IMR-90 (cell line): ENCODE results near the gene CAMKMT. TPM values are rescaled to one million over a fixed set of nuclear protein-coding genes. Genes with fewer than 3 reads are reported as not detected.

Experiments used
- ATAC-seq: fragments of 200-7000 bp; cut with Tn5 transposase; 2 replicates; pipeline ENCODE4 v1.9.1; 2020; ENCODE audit warnings: low read depth, mild to moderate bottlenecking, moderate library complexity
- BruUV-seq: library from RNA; stranded (reverse); fragments of 400-500 nt; replicated peaks from 2 replicates; lab custom pipeline; 2021; lab: Mats Ljungman, UMichigan
- CTCF ChIA-PET: fragments of 300-600 bp; formaldehyde crosslinking; extraction: SDS; loops from one replicate; lab custom pipeline; 2021; ENCODE audit warnings: antibody characterized with exemption; lab: Yijun Ruan, JAX
- POLR2A ChIA-PET: fragments of 300-600 bp; sonication (Branson Sonifier 250); formaldehyde crosslinking; loops from one replicate; lab custom pipeline; 2022; ENCODE audit warnings: antibody characterized with exemption; ENCODE audit not compliant: unreplicated experiment; lab: Charles Lee
- DNase-seq: peaks from one replicate; pipeline ENCODE4 v3.0.0; 2013
- H2AFZ ChIP-seq: replicated peaks from 2 replicates; pipeline ENCODE3; 2013; ENCODE audit warnings: low read length, mild to moderate bottlenecking; ENCODE audit not compliant: poor library complexity
- H2AK5ac ChIP-seq: 2 replicates; pipeline ENCODE4 v1.6.1; 2013; ENCODE audit warnings: low read depth, low read length, inconsistent platforms
- H2AK9ac ChIP-seq: replicated peaks from 2 replicates; pipeline ENCODE3; 2013; ENCODE audit warnings: mild to moderate bottlenecking, low read depth, low read length, moderate library complexity; ENCODE audit not compliant: poor library complexity
- H2BK120ac ChIP-seq: 2 replicates; pipeline ENCODE4 v1.6.1; 2013; ENCODE audit warnings: low read depth, low read length, inconsistent platforms
- H2BK15ac ChIP-seq: 3 replicates; pipeline ENCODE4 v1.6.1; 2013; ENCODE audit warnings: low read depth, low read length, inconsistent platforms
- H2BK20ac ChIP-seq: 2 replicates; pipeline ENCODE4 v1.6.1; 2013; ENCODE audit warnings: low read depth, mild to moderate bottlenecking, inconsistent platforms, low read length, moderate library complexity
- H2BK5ac ChIP-seq: 2 replicates; pipeline ENCODE4 v1.6.1; 2013; ENCODE audit warnings: mild to moderate bottlenecking, low read depth, low read length, inconsistent platforms; ENCODE audit not compliant: poor library complexity, severe bottlenecking
- H3K14ac ChIP-seq: replicated peaks from 2 replicates; pipeline ENCODE4 v1.6.1; 2013; ENCODE audit warnings: low read depth, low read length, inconsistent platforms
- H3K18ac ChIP-seq: 2 replicates; pipeline ENCODE4 v1.6.1; 2013; ENCODE audit warnings: low read depth, low read length, control low read depth
- H3K23ac ChIP-seq: 2 replicates; pipeline ENCODE4 v1.6.1; 2013; ENCODE audit warnings: low read depth, low read length, inconsistent platforms
- H3K27ac ChIP-seq: 2 replicates; pipeline ENCODE4 v1.5.1; 2013; ENCODE audit warnings: mild to moderate bottlenecking, control low read depth, low read length; ENCODE audit not compliant: insufficient read depth
- H3K27me3 ChIP-seq: 2 replicates; pipeline ENCODE4 v1.6.1; 2013; ENCODE audit warnings: low read length; ENCODE audit not compliant: control insufficient read depth, insufficient read depth
- H3K36me3 ChIP-seq: 2 replicates; pipeline ENCODE4 v1.6.1; 2013; ENCODE audit warnings: low read length, mixed read lengths; ENCODE audit not compliant: control insufficient read depth, insufficient read depth
- H3K4ac ChIP-seq: 2 replicates; pipeline ENCODE4 v1.6.1; 2013; ENCODE audit warnings: low read depth, low read length, inconsistent platforms
- H3K4me1 ChIP-seq: 2 replicates; pipeline ENCODE4 v1.6.1; 2013; ENCODE audit warnings: low read length, mixed read lengths; ENCODE audit not compliant: control insufficient read depth, insufficient read depth
- H3K4me2 ChIP-seq: 2 replicates; pipeline ENCODE4 v1.6.1; 2013; ENCODE audit warnings: low read depth, mild to moderate bottlenecking, control low read depth, low read length, moderate library complexity
- H3K4me3 ChIP-seq: 2 replicates; pipeline ENCODE4 v1.5.1; 2013; ENCODE audit warnings: low read depth, mild to moderate bottlenecking, control low read depth, low read length, moderate library complexity; ENCODE audit not compliant: insufficient read depth
- H3K56ac ChIP-seq: 2 replicates; pipeline ENCODE4 v1.6.1; 2013; ENCODE audit warnings: low read length, inconsistent platforms; ENCODE audit not compliant: insufficient read depth; ENCODE audit errors: extremely low read depth
- H3K79me1 ChIP-seq, 2 experiments: 2 replicates each; pipeline ENCODE4 v1.6.1; 2013; ENCODE audit warnings: low read length in 2 of 2, inconsistent platforms in 1 of 2, low read depth in 1 of 2
- H3K9ac ChIP-seq: 2 replicates; pipeline ENCODE4 v1.6.1; 2013; ENCODE audit warnings: low read depth, low read length, control low read depth
- H3K9me1 ChIP-seq: 2 replicates; pipeline ENCODE4 v1.6.1; 2013; ENCODE audit warnings: low read length, inconsistent platforms; ENCODE audit not compliant: insufficient read depth
- H3K9me3 ChIP-seq: 2 replicates; pipeline ENCODE4 v1.6.1; 2013; ENCODE audit warnings: low read length; ENCODE audit not compliant: control insufficient read depth, insufficient read depth
- H4K20me1 ChIP-seq: 2 replicates; pipeline ENCODE4 v1.6.1; 2013; ENCODE audit warnings: low read length, inconsistent platforms; ENCODE audit not compliant: insufficient read depth
- H4K5ac ChIP-seq: 2 replicates; pipeline ENCODE4 v1.6.1; 2013; ENCODE audit warnings: mild to moderate bottlenecking, low read depth, low read length, control low read depth
- H4K8ac ChIP-seq, 2 experiments: 2 replicates each; pipeline ENCODE4 v1.6.1; 2013; ENCODE audit warnings: low read depth in 2 of 2, low read length in 2 of 2, control low read depth in 1 of 2, inconsistent platforms in 1 of 2
- H4K91ac ChIP-seq: 2 replicates; pipeline ENCODE4 v1.6.1; 2013; ENCODE audit warnings: low read depth, low read length, inconsistent platforms; ENCODE audit not compliant: insufficient read depth
- CEBPB ChIP-seq: IDR thresholded peaks from 2 replicates; pipeline ENCODE4 v1.6.1; 2012; ENCODE audit warnings: low read depth, low read length, improper control_type of control experiment
- CTCF ChIP-seq: conservative IDR thresholded peaks from 2 replicates; pipeline ENCODE4 v1.5.1; 2012; ENCODE audit warnings: mild to moderate bottlenecking, low read depth, low read length, improper control_type of control experiment
- ELK1 ChIP-seq: fragments of 150-350 bp; IDR thresholded peaks from 2 replicates; pipeline ENCODE4 v1.6.1; 2016; ENCODE audit warnings: low read depth, mild to moderate bottlenecking, low read length, moderate library complexity, borderline replicate concordance
- MAFK ChIP-seq: IDR thresholded peaks from 2 replicates; pipeline ENCODE4 v1.6.1; 2012; ENCODE audit warnings: low read depth, low read length, improper control_type of control experiment
- MXI1 ChIP-seq: IDR thresholded peaks from 2 replicates; pipeline ENCODE4 v1.6.1; 2012; ENCODE audit warnings: low read depth, mild to moderate bottlenecking, low read length, moderate library complexity, borderline replicate concordance
- NFE2L2 ChIP-seq: fragments of 150-350 bp; IDR thresholded peaks from 2 replicates; pipeline ENCODE4 v1.6.1; 2016; ENCODE audit warnings: low read depth, mild to moderate bottlenecking, low read length
- RAD21 ChIP-seq: IDR thresholded peaks from 2 replicates; pipeline ENCODE4 v1.6.1; 2012; ENCODE audit warnings: low read length, improper control_type of control experiment
- RCOR1 ChIP-seq: IDR thresholded peaks from 2 replicates; pipeline ENCODE4 v1.6.1; 2012; ENCODE audit warnings: mild to moderate bottlenecking, low read length, improper control_type of control experiment; ENCODE audit not compliant: insufficient replicate concordance
- WGBS, 2 experiments: methylation state at CpG; one replicate each; pipeline versions ENCODE4 v1.1.5 to v1.1.7; 2013; ENCODE audit warnings: missing lambda C conversion rate in 2 of 2; ENCODE audit not compliant: insufficient read length in 1 of 2; ENCODE audit errors: extremely low coverage in 2 of 2; 5-methylcytosine and 5-hydroxymethylcytosine counted together
- dilution Hi-C: fragments of 300-500 bp; cut with HindIII; formaldehyde crosslinking; loops from one replicate; pipeline ENCODE4 v1.14.3; 2018; ENCODE audit warnings: low sequenced_read_pairs; ENCODE audit not compliant: unreplicated experiment
- in situ Hi-C: fragments of 300-500 bp; cut with MboI; formaldehyde crosslinking; loops from 3 replicates; pipeline ENCODE4 v1.14.3; 2019; ENCODE audit warnings: low sequenced_read_pairs, inconsistent platforms, mixed read lengths
- intact Hi-C: fragments of 100-400 bp; cut with micrococcal nuclease; formaldehyde crosslinking; loops from 2 replicates; pipeline ENCODE4 v1.10.0; 2022
- polyA plus RNA-seq, 3 experiments: library from polyadenylated mRNA; depleted of rRNA; stranded (reverse); fragments of >200 nt; gene quantifications; 2 replicates each; pipeline ENCODE4 v1.2.3, GENCODE V29; 2012; ENCODE audit warnings: low replicate concordance in 1 of 3
- total RNA-seq: library from RNA; depleted of rRNA; stranded (reverse); fragments of >200 nt; gene quantifications from 2 replicates; pipeline ENCODE4 v1.2.3, GENCODE V29; 2012

Gene CAMKMT
- total and polyA plus RNA-seq, 2 of the 4 experiments (the other 2 are of a cell fraction), result 4.4 to 6.8 TPM

GRCh38 chr2:44777036-44777435 is 415.3 kb downstream of the CAMKMT start:
- H3K36me3 ChIP-seq, result no peaks in the 10 kb centered on the region
- H2AK9ac ChIP-seq, result no peak overlapping the region
- no peaks in the 10 kb centered on the region for H3K79me1 ChIP-seq
- no peak overlapping the region for H2BK20ac ChIP-seq
- H3K23ac ChIP-seq, result no peak overlapping the region
- no TSS peak for BruUV-seq
- H2BK15ac ChIP-seq, result no peak overlapping the region
- ChIA-PET CTCF (interaction anchor here (1.0 kb wide), 1 partner anchor 8 kb away, joined by 3 read pairs; no protein-coding TSS in a partner anchor), POLR2A (no interaction called here)
- H3K4me3 ChIP-seq, result no peak overlapping the region
- 0 out of 2 replicates have a peak, but pooled peaks cover 2% of the 10 kb centered on the region for H3K9me3 ChIP-seq
- in situ Hi-C loops, result no loop called here
- H2BK120ac ChIP-seq, result no peak overlapping the region
- H3K9ac ChIP-seq, result no peak overlapping the region
- DNase-seq (no peak), ATAC-seq (no peak)
- dilution Hi-C loops, result no loop called here
- no peak for TF ChIP-seq ELK1
- TF ChIP-seq MXI1, result no peak
- TF ChIP-seq CEBPB, result no peak
- no peak for TF ChIP-seq CTCF
- TF ChIP-seq NFE2L2, result no peak
- no peak for TF ChIP-seq RAD21
- TF ChIP-seq RCOR1, result no peak
- no peak for TF ChIP-seq MAFK
- H3K9me1 ChIP-seq, result no peaks in the 10 kb centered on the region
- H3K56ac ChIP-seq, result no peak overlapping the region
- no peak overlapping the region for H2AK5ac ChIP-seq
- H3K18ac ChIP-seq, result no peak overlapping the region
- H4K8ac ChIP-seq, result no peak overlapping the region
- H4K91ac ChIP-seq, result no peak overlapping the region
- H3K14ac ChIP-seq, result no peak overlapping the region
- H3K4me2 ChIP-seq, result no peak overlapping the region
- H3K4me1 ChIP-seq, result no peaks in the 10 kb centered on the region
- no peak overlapping the region for H2AFZ ChIP-seq
- no peak overlapping the region for H3K27ac ChIP-seq
- no peaks in the 10 kb centered on the region for H4K20me1 ChIP-seq
- H3K27me3 ChIP-seq, result peaks cover 23% of the 10 kb centered on the region
- H2BK5ac ChIP-seq, result no peak overlapping the region
- 42% methylated on average over 2 of the region's 6 CpGs; no CpG with 5 or more reads in 1 of the 2 experiments for WGBS, 2 experiments
- intact Hi-C loops, result no loop called here
- no peak overlapping the region for H3K4ac ChIP-seq
- H4K5ac ChIP-seq, result no peak overlapping the region
